Tibial nerve (tissue), 4 donors: ENCODE results near the gene PSTPIP2. TPM values are rescaled to one million over a fixed set of nuclear protein-coding genes. Genes with fewer than 3 reads are reported as not detected.
"Not testable (repeated sequence)": the region's sequence is repeated elsewhere in the genome, so short reads cannot be mapped to it uniquely, and the experiment has no call there.

Experiments
- DNase-seq, 2 donors: peaks; one replicate each; pipeline ENCODE4 v3.0.0-alpha.2; 2019; ENCODE audit warnings: low spot score in 2 of 2
- H3K27ac ChIP-seq, 4 donors: fragments of 200-600 bp; sonication (generic) in 3 of 4; one replicate each; pipeline ENCODE4 v1.5.1; 2017 to 2019; ENCODE audit warnings: mild to moderate bottlenecking in 1 of 4
- H3K27me3 ChIP-seq, 2 donors: fragments of 200-600 bp; sonication (generic) in 1 of 2; one replicate each; pipeline versions ENCODE4 v1.5.1 to v1.6.0; 2017 to 2019
- H3K36me3 ChIP-seq, 3 donors: fragments of 200-600 bp; sonication (generic); one replicate each; pipeline ENCODE4 v1.5.1; 2018 to 2019
- H3K4me1 ChIP-seq, 4 donors: fragments of 200-600 bp; sonication (generic) in 3 of 4; one replicate each; pipeline ENCODE4 v1.5.1; 2017 to 2019
- H3K4me3 ChIP-seq, 4 donors: fragments of 200-600 bp; sonication (generic) in 3 of 4; one replicate each; pipeline ENCODE4 v1.5.1; 2017 to 2019; ENCODE audit warnings: mild to moderate bottlenecking in 1 of 4, moderate library complexity in 1 of 4
- H3K9me3 ChIP-seq, 4 donors: fragments of 200-600 bp; sonication (generic) in 3 of 4; one replicate each; pipeline ENCODE4 v1.5.1; 2017 to 2019
- EP300 ChIP-seq, 2 donors: sonication (generic); formaldehyde crosslinking; IDR thresholded peaks; one replicate each; pipeline ENCODE4 v1.6.1; 2017; ENCODE audit warnings: antibody characterized with exemption in 2 of 2, mild to moderate bottlenecking in 1 of 2
- POLR2A ChIP-seq, 2 donors: fragments of 450-650 bp; IDR thresholded peaks; one replicate each; pipeline ENCODE4 v1.6.1; 2017; ENCODE audit warnings: antibody characterized with exemption in 2 of 2, mild to moderate bottlenecking in 2 of 2, moderate library complexity in 2 of 2
- WGBS, 2 donors: methylation state at CpG; one replicate each; pipeline ENCODE4 v1.1.5; 2018; 5-methylcytosine and 5-hydroxymethylcytosine counted together
- total RNA-seq, 4 donors: library from RNA; depleted of rRNA; stranded (reverse); fragments of >200 nt; gene quantifications; one replicate each; pipeline ENCODE4 v1.1.0, GENCODE V29; 2016
- TF ChIP-seq, protein P1 (sequence below), 5 experiments: fragments of 200-600 bp in 3 of 5; fragments of 450-650 bp in 2 of 5; sonication (generic) in 3 of 5; IDR thresholded peaks; one replicate each; pipeline ENCODE4 v1.5.1; 2016 to 2019; ENCODE audit warnings: antibody characterized with exemption in 5 of 5, mild to moderate bottlenecking in 3 of 5, moderate library complexity in 2 of 5

The PSTPIP2 gene
- total RNA-seq, 4 donors from 2014 or later, result 5.4 to 9.9 (median 7.1) TPM

DNA sequence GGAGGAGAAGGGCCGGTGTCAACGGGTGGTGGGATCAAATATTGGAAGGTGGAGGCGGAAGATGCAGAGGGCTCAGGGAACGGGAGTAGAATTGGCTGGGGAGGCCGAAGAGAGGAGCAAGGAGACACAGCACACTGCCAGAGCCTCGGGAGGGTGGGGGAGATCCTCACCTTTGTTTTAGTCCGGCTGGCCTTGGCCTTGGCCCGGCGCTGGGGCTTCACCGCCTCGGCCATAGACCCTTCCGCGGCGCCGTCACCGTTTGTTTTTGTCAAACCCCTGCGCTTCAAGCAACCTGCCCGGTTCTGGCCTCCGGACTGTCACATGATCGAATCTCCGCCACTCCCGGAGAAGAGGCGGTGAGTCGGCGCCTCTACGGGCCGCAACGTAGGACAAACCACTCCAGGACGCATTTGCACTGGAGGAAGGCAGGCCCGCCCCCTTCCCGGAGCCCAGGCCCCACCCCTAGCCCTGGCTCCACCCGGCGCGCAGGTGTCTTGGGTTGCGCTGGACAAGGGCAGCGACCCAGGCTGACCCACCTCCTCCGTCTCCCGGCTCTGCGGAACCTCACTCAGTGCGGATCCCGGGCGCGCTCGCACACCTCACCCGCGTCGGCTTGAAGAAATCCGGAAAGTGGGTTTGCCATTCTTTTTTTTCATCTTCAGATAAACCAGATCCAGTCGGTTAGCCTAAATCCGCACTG is 104.9 kb downstream of the PSTPIP2 start, which contains the start of gene EPG5:
TSS of gene EPG5 (minus strand) at position 323 of the 700 bp plus-strand sequence. CDS start at position 233, 90 bp downstream.
- Histone ChIP-seq H3K4me1 (peaks cover 0 to 42% (median 6%) of the 10 kb centered on the region in 4 donors), H3K36me3 (no peaks in the 10 kb centered on the region), H3K27me3 (no peaks in the 10 kb centered on the region), H3K4me3 (peak within 1 kb of the TSS; percentile 64 to 73 (median 66)), H3K9me3 (no peaks in the 10 kb centered on the region), H3K27ac (peak within 1 kb of the TSS in 3 of 4 donors; percentile 26 to 76 (median 70))
- WGBS, 2 donors, result 0 to 2% methylated on average over 32 to 35 of the region's 50 CpGs
- TF ChIP-seq POLR2A (IDR thresholded peaks at IDR 0.05) (peak in 1 of 2 donors; percentile 52), EP300 (IDR thresholded peaks at IDR 0.05) (peak in 1 of 2 donors; percentile 88)
- TF ChIP-seq, protein P1, sequence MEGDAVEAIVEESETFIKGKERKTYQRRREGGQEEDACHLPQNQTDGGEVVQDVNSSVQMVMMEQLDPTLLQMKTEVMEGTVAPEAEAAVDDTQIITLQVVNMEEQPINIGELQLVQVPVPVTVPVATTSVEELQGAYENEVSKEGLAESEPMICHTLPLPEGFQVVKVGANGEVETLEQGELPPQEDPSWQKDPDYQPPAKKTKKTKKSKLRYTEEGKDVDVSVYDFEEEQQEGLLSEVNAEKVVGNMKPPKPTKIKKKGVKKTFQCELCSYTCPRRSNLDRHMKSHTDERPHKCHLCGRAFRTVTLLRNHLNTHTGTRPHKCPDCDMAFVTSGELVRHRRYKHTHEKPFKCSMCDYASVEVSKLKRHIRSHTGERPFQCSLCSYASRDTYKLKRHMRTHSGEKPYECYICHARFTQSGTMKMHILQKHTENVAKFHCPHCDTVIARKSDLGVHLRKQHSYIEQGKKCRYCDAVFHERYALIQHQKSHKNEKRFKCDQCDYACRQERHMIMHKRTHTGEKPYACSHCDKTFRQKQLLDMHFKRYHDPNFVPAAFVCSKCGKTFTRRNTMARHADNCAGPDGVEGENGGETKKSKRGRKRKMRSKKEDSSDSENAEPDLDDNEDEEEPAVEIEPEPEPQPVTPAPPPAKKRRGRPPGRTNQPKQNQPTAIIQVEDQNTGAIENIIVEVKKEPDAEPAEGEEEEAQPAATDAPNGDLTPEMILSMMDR (IDR thresholded peaks at IDR 0.05), result peak in 1 of 5 experiments; percentile 9
- DNase-seq, result peak; percentile 86 to 93

DNA sequence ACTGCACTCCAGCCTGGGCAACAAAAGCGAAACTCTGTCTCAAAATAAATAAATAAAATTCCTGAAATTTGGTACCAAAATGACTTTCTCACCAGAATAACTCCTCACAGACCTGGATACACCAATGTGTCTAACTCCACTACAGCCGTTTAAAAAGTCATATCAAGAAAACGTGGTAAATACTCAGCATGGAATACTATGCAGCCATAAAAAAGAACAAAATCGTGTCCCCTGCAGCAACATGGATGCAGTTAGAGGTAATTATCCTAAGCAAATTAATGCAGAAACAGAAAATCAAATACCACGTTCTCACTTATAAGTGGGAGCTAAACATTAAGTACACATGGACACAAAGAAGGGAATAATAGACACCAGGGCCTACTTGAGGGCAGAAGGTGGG is 107.1 kb downstream of the PSTPIP2 start:
- H3K27me3 ChIP-seq, DNase-seq, H3K9me3 ChIP-seq, H3K27ac ChIP-seq, H3K4me3 ChIP-seq, H3K36me3 ChIP-seq: not testable (repeated sequence)
- WGBS, 2 donors, result 97 to 99% methylated on average over 5 of the region's 5 CpGs
- peaks cover 0 to 53% (median 6%) of the 10 kb centered on the region in 4 donors for H3K4me1 ChIP-seq

DNA sequence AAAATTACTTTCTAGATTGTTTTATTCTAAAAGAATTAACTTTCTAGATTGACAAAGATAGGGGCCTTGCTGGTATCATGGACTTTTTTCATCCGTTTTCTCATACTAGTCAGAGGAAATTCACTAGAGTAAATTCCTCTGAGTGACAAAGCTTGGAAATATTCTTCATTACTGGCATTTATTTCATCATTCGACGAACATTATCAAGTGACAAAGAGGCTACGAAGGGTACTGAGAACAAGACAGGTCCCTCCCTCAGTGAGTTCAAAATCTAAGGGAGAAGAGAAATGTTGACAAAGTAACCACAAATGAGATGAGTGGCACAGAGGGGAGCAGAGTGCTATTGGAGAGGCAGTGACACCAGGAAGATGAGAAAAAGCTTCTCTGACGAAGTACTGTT is 109.2 kb downstream of the PSTPIP2 start:
- H3K27me3 ChIP-seq, result no peaks in the 10 kb centered on the region
- TF ChIP-seq, protein P1 (IDR thresholded peaks at IDR 0.05), result no peak
- no peak for TF ChIP-seq EP300 (IDR thresholded peaks at IDR 0.05)
- no peak for TF ChIP-seq POLR2A (IDR thresholded peaks at IDR 0.05)
- WGBS, 2 donors, result 83 to 88% methylated on average over 5 of the region's 5 CpGs

DNA sequence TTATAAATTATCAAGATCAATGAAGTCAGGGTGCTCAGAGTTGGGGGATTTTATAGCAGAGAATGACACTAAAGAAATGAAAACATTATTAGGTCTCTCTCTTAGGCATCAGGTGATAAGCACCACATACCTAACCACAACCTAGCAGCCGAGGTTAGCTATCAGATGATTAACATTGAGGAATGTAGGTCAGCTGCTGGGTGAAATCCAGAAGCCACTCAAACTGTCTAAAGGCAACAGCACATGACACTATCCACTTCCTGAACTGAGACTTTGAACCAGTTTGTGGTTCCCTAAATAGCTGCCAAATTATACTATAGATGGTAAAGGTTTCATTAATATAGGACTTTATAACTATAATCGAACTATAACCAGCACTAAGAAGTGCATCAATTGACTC is 109.6 kb downstream of the PSTPIP2 start:
- TF ChIP-seq, protein P1 (IDR thresholded peaks at IDR 0.05), result no peak
- TF ChIP-seq EP300 (IDR thresholded peaks at IDR 0.05), result no peak
- TF ChIP-seq POLR2A (IDR thresholded peaks at IDR 0.05), result no peak
- Histone ChIP-seq H3K27me3 (no peaks in the 10 kb centered on the region), H3K4me1 (peaks cover 0 to 54% (median 6%) of the 10 kb centered on the region in 4 donors), H3K27ac (no peak overlapping the region), H3K36me3 (peaks cover 0 to 8% (median 0%) of the 10 kb centered on the region in 3 donors), H3K9me3 (no peaks in the 10 kb centered on the region), H3K4me3 (no peak overlapping the region)
- WGBS, 2 donors, result 53 to 73% methylated on average over 2 of the region's 2 CpGs
- no peak for DNase-seq

More for the DNA sequence above, 109.2 kb downstream of the PSTPIP2 start:
- no peak for DNase-seq
- Histone ChIP-seq H3K4me3 (no peak overlapping the region), H3K9me3 (no peaks in the 10 kb centered on the region), H3K27ac (no peak overlapping the region), H3K36me3 (peaks cover 0 to 8% (median 0%) of the 10 kb centered on the region in 3 donors), H3K4me1 (peaks cover 0 to 58% (median 6%) of the 10 kb centered on the region in 4 donors)

DNA sequence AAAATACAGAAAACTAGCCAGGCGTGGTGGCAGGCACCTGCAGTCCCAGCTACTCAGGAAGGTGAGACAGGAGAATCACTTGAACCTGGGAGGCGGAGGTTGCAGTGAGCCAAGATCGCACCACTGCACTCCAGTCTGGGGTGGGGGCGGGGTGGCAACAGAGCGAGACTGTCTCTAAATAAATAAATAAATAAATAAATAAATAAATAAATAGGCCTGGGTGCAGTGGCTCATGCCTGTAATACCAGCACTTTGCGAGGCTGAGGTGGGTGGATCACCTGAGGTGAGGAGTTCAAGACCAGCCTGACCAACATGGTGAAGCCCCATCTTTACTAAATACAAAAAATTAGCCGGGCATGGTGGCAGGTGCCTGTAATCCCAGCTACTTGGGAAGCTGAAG is 112.6 kb downstream of the PSTPIP2 start:
- H3K4me1 ChIP-seq, result peaks cover 0 to 36% (median 0%) of the 10 kb centered on the region in 4 donors

DNA sequence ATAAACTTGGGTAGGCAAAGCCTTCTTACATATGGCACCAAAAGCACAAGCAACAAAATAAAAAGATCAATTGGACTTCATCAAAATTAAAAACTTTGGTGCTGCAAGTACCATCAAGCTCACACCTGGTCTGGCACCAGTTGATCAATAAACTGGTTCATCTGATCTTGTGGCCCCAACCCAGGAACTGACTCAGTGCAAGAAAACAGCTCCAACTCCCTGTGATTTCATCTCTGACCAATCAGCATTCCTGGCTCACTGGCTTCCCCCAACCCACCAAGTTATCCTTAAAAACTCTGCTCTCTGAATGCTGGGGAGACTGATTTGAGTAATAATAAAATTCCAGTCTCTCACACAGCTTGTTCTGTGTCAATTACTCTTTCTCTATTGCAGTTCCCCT is 113.3 kb downstream of the PSTPIP2 start:
- peaks cover 0 to 32% (median 0%) of the 10 kb centered on the region in 4 donors for H3K4me1 ChIP-seq
- no peaks in the 10 kb centered on the region for H3K27me3 ChIP-seq
- DNase-seq, result no peak
- H3K27ac ChIP-seq, result no peak overlapping the region
- H3K9me3 ChIP-seq, result no peaks in the 10 kb centered on the region
- peaks cover 0 to 27% (median 0%) of the 10 kb centered on the region in 3 donors for H3K36me3 ChIP-seq
- H3K4me3 ChIP-seq, result no peak overlapping the region
- TF ChIP-seq, protein P1 (IDR thresholded peaks at IDR 0.05), result no peak
- TF ChIP-seq EP300 (IDR thresholded peaks at IDR 0.05) (no peak), POLR2A (IDR thresholded peaks at IDR 0.05) (no peak)

More for the DNA sequence above, 112.6 kb downstream of the PSTPIP2 start:
- peaks cover 0 to 20% (median 0%) of the 10 kb centered on the region in 3 donors for H3K36me3 ChIP-seq
- not testable (repeated sequence) for DNase-seq, H3K27me3 ChIP-seq, H3K4me3 ChIP-seq, H3K9me3 ChIP-seq, H3K27ac ChIP-seq
- 97 to 99% methylated on average over 6 to 7 of the region's 7 CpGs for WGBS, 2 donors
